Lung (tissue), 16 donors: ENCODE results near the gene TMEM167A. TPM values are rescaled to one million over a fixed set of nuclear protein-coding genes. Genes with fewer than 3 reads are reported as not detected.
A peak's percentile ranks its signal among the peaks of the same experiment; 100 is the strongest.

ENCODE experiments used
- ATAC-seq: fragments of 200-7000 bp; cut with Tn5 transposase; one replicate; pipeline ENCODE4 v1.9.1; 2020; ENCODE audit warnings: moderate number of reproducible peaks; ENCODE audit not compliant: insufficient read depth, low FRiP score
- DNase-seq, 3 donors: peaks; one replicate each; pipeline ENCODE4 v3.0.0-alpha.2; 2013 to 2017
- H3K27ac ChIP-seq, 2 donors: one replicate each; pipeline ENCODE4 v1.5.1; 2013; ENCODE audit warnings: mild to moderate bottlenecking in 2 of 2, moderate library complexity in 2 of 2, control low read depth in 1 of 2, inconsistent platforms in 1 of 2, low read depth in 1 of 2, low read length in 1 of 2
- H3K27me3 ChIP-seq, 3 donors: one replicate each; pipeline ENCODE4 v1.5.1; 2013; ENCODE audit warnings: low read length in 2 of 3; ENCODE audit not compliant: control insufficient read depth in 3 of 3, insufficient read depth in 3 of 3
- H3K36me3 ChIP-seq, 4 donors: one replicate each; pipeline ENCODE4 v1.5.1; 2013; ENCODE audit warnings: low read length in 4 of 4, mild to moderate bottlenecking in 1 of 4, moderate library complexity in 1 of 4; ENCODE audit not compliant: control insufficient read depth in 4 of 4, insufficient read depth in 4 of 4
- H3K4me1 ChIP-seq, 5 donors: one replicate each; pipeline ENCODE4 v1.5.1; 2013; ENCODE audit warnings: low read length in 5 of 5, mild to moderate bottlenecking in 2 of 5, moderate library complexity in 1 of 5; ENCODE audit not compliant: control insufficient read depth in 5 of 5, insufficient read depth in 5 of 5
- H3K4me3 ChIP-seq: one replicate; pipeline ENCODE4 v1.5.1; 2013; ENCODE audit warnings: mild to moderate bottlenecking, control low read depth, moderate library complexity
- H3K9ac ChIP-seq, 2 donors: one replicate each; pipeline ENCODE4 v1.5.1; 2013; ENCODE audit warnings: low read length in 2 of 2, control low read depth in 1 of 2; ENCODE audit not compliant: insufficient read depth in 1 of 2
- H3K9me3 ChIP-seq, 4 donors: one replicate each; pipeline ENCODE4 v1.5.1; 2013; ENCODE audit warnings: low read length in 3 of 4, mild to moderate bottlenecking in 1 of 4, moderate library complexity in 1 of 4; ENCODE audit not compliant: control insufficient read depth in 4 of 4, insufficient read depth in 3 of 4
- WGBS, 2 donors: extraction: QIAGEN DNeasy Blood & Tissue Kit; methylation state at CpG; one replicate each; pipeline ENCODE4 v1.1.7; 2013; 5-methylcytosine and 5-hydroxymethylcytosine counted together
- long read RNA-seq, 5 donors: transcript quantifications; one replicate each; lab custom pipeline, GENCODE V29; 2026
- polyA plus RNA-seq, 2 donors: library from polyadenylated mRNA; stranded (reverse); fragments of 200-250 nt; gene quantifications; one replicate each; pipeline ENCODE4 v1.2.1, GENCODE V29; 2013
- total RNA-seq, 2 donors: library from RNA; depleted of rRNA in 1 of 2; stranded (reverse); fragments of >200 nt in 1 of 2; gene quantifications; one replicate each; pipeline ENCODE4 v1.2.1, GENCODE V29; 2014 to 2021
- TF ChIP-seq, protein P1 (sequence below): IDR thresholded peaks from 2 replicates; pipeline ENCODE4 v1.5.1; 2012; ENCODE audit warnings: mild to moderate bottlenecking; ENCODE audit errors: control extremely low read depth, extremely low read depth
- donor health status: control.
- donor health status: control.
- donor health status: Bipolar disorder and iron deficiency.
- donor health status: healthy.
- donor health status: DM: yes; HTN: yes; CAD: no.

The TMEM167A gene, protein sequence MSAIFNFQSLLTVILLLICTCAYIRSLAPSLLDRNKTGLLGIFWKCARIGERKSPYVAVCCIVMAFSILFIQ
- total RNA-seq = 10 to 100 TPM; 70.3 to 75.7 TPM
- 10 to 100 TPM; 32.2 to 56.7 TPM for polyA plus RNA-seq
- long read RNA-seq, donor 1, full-length matches to known transcripts = 44 of 67 reads
- long read RNA-seq, donor 1, partial matches to known transcripts = 23 of 67 reads
- long read RNA-seq, donor 1, other reads (novel, unspliced or antisense) = 0 of 67 reads
- long read RNA-seq, donor 2, full-length matches to known transcripts = 21 of 21 reads
- long read RNA-seq, donor 2, partial matches to known transcripts = 0 of 21 reads
- long read RNA-seq, donor 2, other reads (novel, unspliced or antisense) = 0 of 21 reads
- long read RNA-seq, donor 3, full-length matches to known transcripts = 24 of 24 reads
- long read RNA-seq, donor 3, partial matches to known transcripts = 0 of 24 reads
- long read RNA-seq, donor 3, other reads (novel, unspliced or antisense) = 0 of 24 reads
- long read RNA-seq, donor 4, full-length matches to known transcripts = 16 of 21 reads
- long read RNA-seq, donor 4, partial matches to known transcripts = 5 of 21 reads
- long read RNA-seq, donor 4, other reads (novel, unspliced or antisense) = 0 of 21 reads
- long read RNA-seq, donor 5, full-length matches to known transcripts = 39 of 45 reads
- long read RNA-seq, donor 5, partial matches to known transcripts = 6 of 45 reads
- long read RNA-seq, donor 5, other reads (novel, unspliced or antisense) = 0 of 45 reads

DNA sequence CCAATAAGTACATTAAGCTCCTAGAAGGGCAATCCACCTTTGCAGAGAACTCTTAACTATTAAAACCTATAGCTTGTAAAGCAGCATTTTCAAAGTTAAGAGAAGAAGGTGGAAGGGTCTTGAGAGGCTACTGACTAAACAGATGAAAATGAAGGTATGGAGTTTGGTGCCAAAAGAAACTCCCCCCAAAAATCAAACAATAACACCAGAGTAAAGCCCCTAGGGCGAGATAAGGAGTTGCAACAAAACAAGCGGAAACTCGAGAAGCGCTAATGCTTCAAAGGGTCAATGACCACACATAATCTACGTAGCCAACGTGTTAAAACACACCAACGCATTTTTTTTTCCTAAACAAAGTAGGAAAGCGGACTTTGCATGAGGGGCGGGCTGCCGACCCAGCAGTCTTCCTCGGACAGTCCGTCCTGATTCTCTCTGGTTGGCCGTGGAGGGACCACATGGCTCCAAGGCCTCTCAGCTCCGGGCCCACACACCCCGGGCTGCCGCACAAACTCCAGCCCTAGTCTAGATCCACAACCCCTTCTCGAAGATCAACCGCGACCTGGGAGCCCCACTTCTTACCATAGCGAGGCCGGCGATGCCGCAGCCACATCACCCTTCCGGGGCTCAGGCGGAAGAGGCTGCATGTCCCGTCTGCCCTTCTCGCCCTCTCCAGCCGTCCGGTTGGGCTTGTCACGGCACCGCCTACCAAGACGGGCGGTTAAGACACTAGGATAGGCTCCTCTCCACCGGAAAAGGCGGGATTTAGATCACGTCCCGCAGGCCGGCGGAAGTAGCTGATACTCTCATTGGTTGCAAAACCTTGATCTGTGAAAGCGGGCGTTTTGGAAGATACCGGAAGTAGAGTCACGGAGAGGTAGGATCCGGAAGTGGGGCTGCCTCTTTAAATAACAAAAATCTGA is at the start of gene TMEM167A, which contains the start of gene XRCC4:
Gene TMEM167A (minus strand): TSS at position 653 of the 920 bp plus-strand sequence. CDS start 71 bp downstream, at position 582.
Gene XRCC4 (plus strand): TSS at position 806 of the 920 bp plus-strand sequence. CDS start 27,373 bp downstream, outside the sequence.
- WGBS, 2 donors = 0% methylated on average over 44 of the region's 44 CpGs

DNA sequence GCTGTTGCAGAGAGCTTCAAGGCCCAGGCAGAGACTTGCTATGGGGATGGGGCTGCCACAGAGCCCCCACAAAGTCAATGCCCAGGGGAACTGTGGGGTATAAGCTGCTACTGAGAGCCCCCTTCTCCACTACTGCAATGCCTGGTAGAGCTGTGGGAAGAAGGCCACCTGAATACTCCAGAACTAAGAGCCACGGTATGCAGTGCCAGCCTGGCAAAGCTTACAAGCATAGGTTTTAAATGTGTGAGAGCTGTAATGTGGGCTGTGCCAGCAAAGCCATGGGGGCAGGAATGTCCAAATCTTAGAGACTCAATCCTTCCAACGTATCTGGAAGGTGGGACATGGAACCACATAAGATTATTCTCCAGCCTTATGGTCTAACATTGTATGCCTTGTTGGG is 49.3 kb upstream of the TMEM167A start:
- peaks cover 0 to 2% (median 0%) of the 10 kb centered on the region in 4 donors for H3K9me3 ChIP-seq
- no peak overlapping the region for H3K4me3 ChIP-seq
- 75 to 76% methylated on average over 2 of the region's 2 CpGs for WGBS, 2 donors
- H3K9ac ChIP-seq = no peak overlapping the region
- no peak overlapping the region for H3K27ac ChIP-seq
- no peaks in the 10 kb centered on the region for H3K27me3 ChIP-seq
- TF ChIP-seq, protein P1, sequence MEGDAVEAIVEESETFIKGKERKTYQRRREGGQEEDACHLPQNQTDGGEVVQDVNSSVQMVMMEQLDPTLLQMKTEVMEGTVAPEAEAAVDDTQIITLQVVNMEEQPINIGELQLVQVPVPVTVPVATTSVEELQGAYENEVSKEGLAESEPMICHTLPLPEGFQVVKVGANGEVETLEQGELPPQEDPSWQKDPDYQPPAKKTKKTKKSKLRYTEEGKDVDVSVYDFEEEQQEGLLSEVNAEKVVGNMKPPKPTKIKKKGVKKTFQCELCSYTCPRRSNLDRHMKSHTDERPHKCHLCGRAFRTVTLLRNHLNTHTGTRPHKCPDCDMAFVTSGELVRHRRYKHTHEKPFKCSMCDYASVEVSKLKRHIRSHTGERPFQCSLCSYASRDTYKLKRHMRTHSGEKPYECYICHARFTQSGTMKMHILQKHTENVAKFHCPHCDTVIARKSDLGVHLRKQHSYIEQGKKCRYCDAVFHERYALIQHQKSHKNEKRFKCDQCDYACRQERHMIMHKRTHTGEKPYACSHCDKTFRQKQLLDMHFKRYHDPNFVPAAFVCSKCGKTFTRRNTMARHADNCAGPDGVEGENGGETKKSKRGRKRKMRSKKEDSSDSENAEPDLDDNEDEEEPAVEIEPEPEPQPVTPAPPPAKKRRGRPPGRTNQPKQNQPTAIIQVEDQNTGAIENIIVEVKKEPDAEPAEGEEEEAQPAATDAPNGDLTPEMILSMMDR = no peak
- DNase-seq = no peak
- no peaks in the 10 kb centered on the region for H3K36me3 ChIP-seq
- no peaks in the 10 kb centered on the region for H3K4me1 ChIP-seq
- no peak for ATAC-seq

More for the DNA sequence above, at the start of gene TMEM167A, which contains the start of gene XRCC4:
- TF ChIP-seq, protein P1 = no peak
- DNase-seq = peak; percentile 98 to 100 (median 99)
- Histone ChIP-seq H3K9ac (peak within 1 kb of the TSS; percentile 64 to 98), H3K9me3 (no peaks in the 10 kb centered on the region), H3K4me3 (peak within 1 kb of the TSS; percentile 98), H3K36me3 (peaks cover 0 to 11% (median 0%) of the 10 kb centered on the region in 4 donors), H3K4me1 (peaks cover under 1 to 29% (median 17%) of the 10 kb centered on the region in 5 donors), H3K27me3 (no peaks in the 10 kb centered on the region), H3K27ac (peak within 1 kb of the TSS; percentile 88 to 98)
- ATAC-seq = peak; percentile 99

DNA sequence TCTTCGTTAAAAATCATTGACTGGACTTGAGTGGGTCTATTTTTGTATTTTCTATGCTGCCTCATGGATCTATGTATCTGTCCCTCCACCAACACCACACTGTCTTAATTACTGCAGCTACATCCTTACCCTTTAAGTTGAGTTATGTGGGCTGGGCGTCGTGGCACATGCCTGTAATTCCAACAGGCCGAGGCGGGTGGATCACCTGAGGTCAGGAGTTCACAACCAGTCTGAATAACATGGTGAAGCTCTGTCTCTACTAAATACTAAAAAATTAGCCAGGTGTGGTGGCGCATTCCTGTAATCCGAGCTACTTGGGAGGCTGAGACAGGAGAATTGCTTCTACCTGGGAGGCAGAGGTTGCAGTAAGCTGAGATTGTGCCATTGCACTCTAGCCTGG is 48.4 kb upstream of the TMEM167A start:
- no peak overlapping the region for H3K9ac ChIP-seq
- H3K9me3 ChIP-seq = peaks cover 0 to 2% (median 0%) of the 10 kb centered on the region in 4 donors
- no peak overlapping the region for H3K4me3 ChIP-seq
- TF ChIP-seq, protein P1 = no peak
- H3K4me1 ChIP-seq = no peaks in the 10 kb centered on the region
- WGBS, 2 donors = 84 to 86% methylated on average over 7 of the region's 7 CpGs
- H3K36me3 ChIP-seq = no peaks in the 10 kb centered on the region
- no peaks in the 10 kb centered on the region for H3K27me3 ChIP-seq
- DNase-seq = no peak
- no peak for ATAC-seq
- no peak overlapping the region for H3K27ac ChIP-seq
